IMR-90 (cell line): ENCODE measurements around the gene BMP10. TPM values are rescaled to one million over a fixed set of nuclear protein-coding genes. Genes with fewer than 3 reads are reported as not detected.
A peak's percentile ranks its signal among the peaks of the same experiment; 100 is the strongest.

Experiments used
- ATAC-seq: fragments of 200-7000 bp; cut with Tn5 transposase; 2 replicates; pipeline ENCODE4 v1.9.1; 2020; ENCODE audit warnings: low read depth, mild to moderate bottlenecking, moderate library complexity
- BruUV-seq: library from RNA; stranded (reverse); fragments of 400-500 nt; replicated peaks from 2 replicates; lab custom pipeline; 2021; lab: Mats Ljungman, UMichigan
- CTCF ChIA-PET: fragments of 300-600 bp; formaldehyde crosslinking; extraction: SDS; loops from one replicate; lab custom pipeline; 2021; ENCODE audit warnings: antibody characterized with exemption; lab: Yijun Ruan, JAX
- POLR2A ChIA-PET: fragments of 300-600 bp; sonication (Branson Sonifier 250); formaldehyde crosslinking; loops from one replicate; lab custom pipeline; 2022; ENCODE audit warnings: antibody characterized with exemption; ENCODE audit not compliant: unreplicated experiment; lab: Charles Lee
- DNase-seq: peaks from one replicate; pipeline ENCODE4 v3.0.0; 2013
- H2AFZ ChIP-seq: replicated peaks from 2 replicates; pipeline ENCODE3; 2013; ENCODE audit warnings: low read length, mild to moderate bottlenecking; ENCODE audit not compliant: poor library complexity
- H2AK5ac ChIP-seq: 2 replicates; pipeline ENCODE4 v1.6.1; 2013; ENCODE audit warnings: low read depth, low read length, inconsistent platforms
- H2AK9ac ChIP-seq: replicated peaks from 2 replicates; pipeline ENCODE3; 2013; ENCODE audit warnings: mild to moderate bottlenecking, low read depth, low read length, moderate library complexity; ENCODE audit not compliant: poor library complexity
- H2BK120ac ChIP-seq: 2 replicates; pipeline ENCODE4 v1.6.1; 2013; ENCODE audit warnings: low read depth, low read length, inconsistent platforms
- H2BK15ac ChIP-seq: 3 replicates; pipeline ENCODE4 v1.6.1; 2013; ENCODE audit warnings: low read depth, low read length, inconsistent platforms
- H2BK20ac ChIP-seq: 2 replicates; pipeline ENCODE4 v1.6.1; 2013; ENCODE audit warnings: low read depth, mild to moderate bottlenecking, inconsistent platforms, low read length, moderate library complexity
- H2BK5ac ChIP-seq: 2 replicates; pipeline ENCODE4 v1.6.1; 2013; ENCODE audit warnings: mild to moderate bottlenecking, low read depth, low read length, inconsistent platforms; ENCODE audit not compliant: poor library complexity, severe bottlenecking
- H3K14ac ChIP-seq: replicated peaks from 2 replicates; pipeline ENCODE4 v1.6.1; 2013; ENCODE audit warnings: low read depth, low read length, inconsistent platforms
- H3K18ac ChIP-seq: 2 replicates; pipeline ENCODE4 v1.6.1; 2013; ENCODE audit warnings: low read depth, low read length, control low read depth
- H3K23ac ChIP-seq: 2 replicates; pipeline ENCODE4 v1.6.1; 2013; ENCODE audit warnings: low read depth, low read length, inconsistent platforms
- H3K27ac ChIP-seq: 2 replicates; pipeline ENCODE4 v1.5.1; 2013; ENCODE audit warnings: mild to moderate bottlenecking, control low read depth, low read length; ENCODE audit not compliant: insufficient read depth
- H3K27me3 ChIP-seq: 2 replicates; pipeline ENCODE4 v1.6.1; 2013; ENCODE audit warnings: low read length; ENCODE audit not compliant: control insufficient read depth, insufficient read depth
- H3K36me3 ChIP-seq: 2 replicates; pipeline ENCODE4 v1.6.1; 2013; ENCODE audit warnings: low read length, mixed read lengths; ENCODE audit not compliant: control insufficient read depth, insufficient read depth
- H3K4ac ChIP-seq: 2 replicates; pipeline ENCODE4 v1.6.1; 2013; ENCODE audit warnings: low read depth, low read length, inconsistent platforms
- H3K4me1 ChIP-seq: 2 replicates; pipeline ENCODE4 v1.6.1; 2013; ENCODE audit warnings: low read length, mixed read lengths; ENCODE audit not compliant: control insufficient read depth, insufficient read depth
- H3K4me2 ChIP-seq: 2 replicates; pipeline ENCODE4 v1.6.1; 2013; ENCODE audit warnings: low read depth, mild to moderate bottlenecking, control low read depth, low read length, moderate library complexity
- H3K4me3 ChIP-seq: 2 replicates; pipeline ENCODE4 v1.5.1; 2013; ENCODE audit warnings: low read depth, mild to moderate bottlenecking, control low read depth, low read length, moderate library complexity; ENCODE audit not compliant: insufficient read depth
- H3K56ac ChIP-seq: 2 replicates; pipeline ENCODE4 v1.6.1; 2013; ENCODE audit warnings: low read length, inconsistent platforms; ENCODE audit not compliant: insufficient read depth; ENCODE audit errors: extremely low read depth
- H3K79me1 ChIP-seq, 2 experiments: 2 replicates each; pipeline ENCODE4 v1.6.1; 2013; ENCODE audit warnings: low read length in 2 of 2, inconsistent platforms in 1 of 2, low read depth in 1 of 2
- H3K9ac ChIP-seq: 2 replicates; pipeline ENCODE4 v1.6.1; 2013; ENCODE audit warnings: low read depth, low read length, control low read depth
- H3K9me1 ChIP-seq: 2 replicates; pipeline ENCODE4 v1.6.1; 2013; ENCODE audit warnings: low read length, inconsistent platforms; ENCODE audit not compliant: insufficient read depth
- H3K9me3 ChIP-seq: 2 replicates; pipeline ENCODE4 v1.6.1; 2013; ENCODE audit warnings: low read length; ENCODE audit not compliant: control insufficient read depth, insufficient read depth
- H4K20me1 ChIP-seq: 2 replicates; pipeline ENCODE4 v1.6.1; 2013; ENCODE audit warnings: low read length, inconsistent platforms; ENCODE audit not compliant: insufficient read depth
- H4K5ac ChIP-seq: 2 replicates; pipeline ENCODE4 v1.6.1; 2013; ENCODE audit warnings: mild to moderate bottlenecking, low read depth, low read length, control low read depth
- H4K8ac ChIP-seq, 2 experiments: 2 replicates each; pipeline ENCODE4 v1.6.1; 2013; ENCODE audit warnings: low read depth in 2 of 2, low read length in 2 of 2, control low read depth in 1 of 2, inconsistent platforms in 1 of 2
- H4K91ac ChIP-seq: 2 replicates; pipeline ENCODE4 v1.6.1; 2013; ENCODE audit warnings: low read depth, low read length, inconsistent platforms; ENCODE audit not compliant: insufficient read depth
- BHLHE40 ChIP-seq: fragments of 150-350 bp; IDR thresholded peaks from 2 replicates; pipeline ENCODE4 v1.6.1; 2016; ENCODE audit warnings: mild to moderate bottlenecking, low read depth, low read length
- CEBPB ChIP-seq: IDR thresholded peaks from 2 replicates; pipeline ENCODE4 v1.6.1; 2012; ENCODE audit warnings: low read depth, low read length, improper control_type of control experiment
- FOS ChIP-seq: fragments of 150-350 bp; IDR thresholded peaks from 2 replicates; pipeline ENCODE4 v1.6.1; 2016; ENCODE audit warnings: low read depth, low read length
- NFE2L2 ChIP-seq: fragments of 150-350 bp; IDR thresholded peaks from 2 replicates; pipeline ENCODE4 v1.6.1; 2016; ENCODE audit warnings: low read depth, mild to moderate bottlenecking, low read length
- RFX5 ChIP-seq: IDR thresholded peaks from 2 replicates; pipeline ENCODE4 v1.8.0; 2012; ENCODE audit warnings: low read depth, mild to moderate bottlenecking, low read length, moderate library complexity
- WGBS, 2 experiments: methylation state at CpG; one replicate each; pipeline versions ENCODE4 v1.1.5 to v1.1.7; 2013; ENCODE audit warnings: missing lambda C conversion rate in 2 of 2; ENCODE audit not compliant: insufficient read length in 1 of 2; ENCODE audit errors: extremely low coverage in 2 of 2; 5-methylcytosine and 5-hydroxymethylcytosine counted together
- dilution Hi-C: fragments of 300-500 bp; cut with HindIII; formaldehyde crosslinking; loops from one replicate; pipeline ENCODE4 v1.14.3; 2018; ENCODE audit warnings: low sequenced_read_pairs; ENCODE audit not compliant: unreplicated experiment
- in situ Hi-C: fragments of 300-500 bp; cut with MboI; formaldehyde crosslinking; loops from 3 replicates; pipeline ENCODE4 v1.14.3; 2019; ENCODE audit warnings: low sequenced_read_pairs, inconsistent platforms, mixed read lengths
- intact Hi-C: fragments of 100-400 bp; cut with micrococcal nuclease; formaldehyde crosslinking; loops from 2 replicates; pipeline ENCODE4 v1.10.0; 2022
- polyA plus RNA-seq, 3 experiments: library from polyadenylated mRNA; depleted of rRNA; stranded (reverse); fragments of >200 nt; gene quantifications; 2 replicates each; pipeline ENCODE4 v1.2.3, GENCODE V29; 2012; ENCODE audit warnings: low replicate concordance in 1 of 3
- total RNA-seq: library from RNA; depleted of rRNA; stranded (reverse); fragments of >200 nt; gene quantifications from 2 replicates; pipeline ENCODE4 v1.2.3, GENCODE V29; 2012
- TF ChIP-seq, protein P1 (sequence below): fragments of 150-350 bp; IDR thresholded peaks from 2 replicates; pipeline ENCODE4 v1.6.1; 2017; ENCODE audit warnings: mild to moderate bottlenecking, antibody characterized with exemption, low read length, low read depth
- TF ChIP-seq, protein P2 (sequence below): fragments of 150-350 bp; IDR thresholded peaks from 2 replicates; pipeline ENCODE4 v1.6.1; 2016; ENCODE audit warnings: low read depth, mild to moderate bottlenecking, low read length, moderate library complexity, borderline replicate concordance
- TF ChIP-seq, protein P3 (sequence below): conservative IDR thresholded peaks from 2 replicates; pipeline ENCODE4 v1.5.1; 2012; ENCODE audit warnings: mild to moderate bottlenecking, low read depth, low read length, improper control_type of control experiment

The BMP10 gene
- total and polyA plus RNA-seq, 2 of the 4 experiments (the other 2 are of a cell fraction) = not detected

DNA sequence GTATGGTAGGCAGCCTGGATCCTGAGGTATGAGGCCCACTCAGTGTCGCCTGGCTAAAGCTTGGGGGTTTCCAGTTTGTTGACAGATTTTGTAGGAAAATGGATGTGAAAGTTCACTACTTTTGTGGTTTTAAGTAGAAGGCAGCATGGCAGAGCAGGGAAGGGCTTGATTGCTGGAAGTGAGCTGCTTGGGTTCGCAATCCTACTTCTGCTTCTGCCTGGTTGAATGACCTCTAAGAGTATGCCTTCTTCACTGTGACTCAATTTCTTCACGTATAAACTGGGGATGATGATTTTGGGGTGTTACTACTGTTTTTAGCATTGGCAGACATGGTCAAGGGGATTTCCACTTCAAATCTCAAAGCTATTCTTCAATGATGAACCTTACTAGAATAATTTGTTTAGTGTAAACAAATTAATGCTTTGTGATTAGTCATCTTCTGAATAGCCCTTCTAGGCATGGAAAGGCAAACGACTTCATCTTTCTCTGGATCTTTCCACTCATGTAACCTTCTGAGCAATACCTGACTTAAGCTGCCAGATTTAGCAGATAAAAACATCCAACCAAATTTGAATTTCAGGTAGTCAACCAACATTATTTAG is 13.2 kb downstream of the BMP10 start:
- Histone ChIP-seq H4K8ac (peak overlapping the region; percentile 1 to 13; a peak in 1 of 4 replicates), H3K4me1 (peaks cover 10% of the 10 kb centered on the region; the same call in 1 of the 2 replicates), H3K4me2 (no peak overlapping the region; the same call in 1 of the 2 replicates), H3K9me3 (no peaks in the 10 kb centered on the region), H2BK5ac (peak overlapping the region; percentile 44), H3K4ac (peak overlapping the region; percentile 75), H3K4me3 (no peak overlapping the region), H2AK5ac (peak overlapping the region; percentile 73), H3K36me3 (no peaks in the 10 kb centered on the region), H3K56ac (no peak overlapping the region), H2AFZ (no peak overlapping the region), H3K27ac (no peak overlapping the region; the same call in 1 of the 2 replicates), H3K9me1 (peaks cover 10% of the 10 kb centered on the region; the same call in 1 of the 2 replicates), H3K9ac (no peak overlapping the region), H3K18ac (peak overlapping the region; percentile 14; the same call in 1 of the 2 replicates), H2BK15ac (peak overlapping the region; percentile 76), H3K27me3 (no peaks in the 10 kb centered on the region), H2BK20ac (peak overlapping the region; percentile 71; the same call in 1 of the 2 replicates), H3K79me1 (no peaks in the 10 kb centered on the region), H4K91ac (peak overlapping the region; percentile 59), H4K5ac (no peak overlapping the region), H4K20me1 (no peaks in the 10 kb centered on the region), H2AK9ac (no peak overlapping the region), H3K14ac (peak overlapping the region; percentile 73), H2BK120ac (peak overlapping the region; percentile 76), H3K23ac (peak overlapping the region; percentile 21; the same call in 1 of the 2 replicates)
- peak; percentile 82 for DNase-seq
- in situ Hi-C loops = no loop called here
- TF ChIP-seq, protein P1, sequence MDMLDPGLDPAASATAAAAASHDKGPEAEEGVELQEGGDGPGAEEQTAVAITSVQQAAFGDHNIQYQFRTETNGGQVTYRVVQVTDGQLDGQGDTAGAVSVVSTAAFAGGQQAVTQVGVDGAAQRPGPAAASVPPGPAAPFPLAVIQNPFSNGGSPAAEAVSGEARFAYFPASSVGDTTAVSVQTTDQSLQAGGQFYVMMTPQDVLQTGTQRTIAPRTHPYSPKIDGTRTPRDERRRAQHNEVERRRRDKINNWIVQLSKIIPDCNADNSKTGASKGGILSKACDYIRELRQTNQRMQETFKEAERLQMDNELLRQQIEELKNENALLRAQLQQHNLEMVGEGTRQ = no peak
- TF ChIP-seq, protein P2, sequence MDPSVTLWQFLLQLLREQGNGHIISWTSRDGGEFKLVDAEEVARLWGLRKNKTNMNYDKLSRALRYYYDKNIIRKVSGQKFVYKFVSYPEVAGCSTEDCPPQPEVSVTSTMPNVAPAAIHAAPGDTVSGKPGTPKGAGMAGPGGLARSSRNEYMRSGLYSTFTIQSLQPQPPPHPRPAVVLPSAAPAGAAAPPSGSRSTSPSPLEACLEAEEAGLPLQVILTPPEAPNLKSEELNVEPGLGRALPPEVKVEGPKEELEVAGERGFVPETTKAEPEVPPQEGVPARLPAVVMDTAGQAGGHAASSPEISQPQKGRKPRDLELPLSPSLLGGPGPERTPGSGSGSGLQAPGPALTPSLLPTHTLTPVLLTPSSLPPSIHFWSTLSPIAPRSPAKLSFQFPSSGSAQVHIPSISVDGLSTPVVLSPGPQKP = no peak
- TF ChIP-seq NFE2L2 = 0 out of 2 replicates have a peak, but pooled peaks have one; percentile 6
- peak; percentile 27; the same call in 1 of the 2 replicates for TF ChIP-seq FOS
- no peak for TF ChIP-seq BHLHE40
- TF ChIP-seq CEBPB = 0 out of 2 replicates have a peak, but pooled peaks have one; percentile 0
- TF ChIP-seq RFX5 = no peak
- TF ChIP-seq, protein P3, sequence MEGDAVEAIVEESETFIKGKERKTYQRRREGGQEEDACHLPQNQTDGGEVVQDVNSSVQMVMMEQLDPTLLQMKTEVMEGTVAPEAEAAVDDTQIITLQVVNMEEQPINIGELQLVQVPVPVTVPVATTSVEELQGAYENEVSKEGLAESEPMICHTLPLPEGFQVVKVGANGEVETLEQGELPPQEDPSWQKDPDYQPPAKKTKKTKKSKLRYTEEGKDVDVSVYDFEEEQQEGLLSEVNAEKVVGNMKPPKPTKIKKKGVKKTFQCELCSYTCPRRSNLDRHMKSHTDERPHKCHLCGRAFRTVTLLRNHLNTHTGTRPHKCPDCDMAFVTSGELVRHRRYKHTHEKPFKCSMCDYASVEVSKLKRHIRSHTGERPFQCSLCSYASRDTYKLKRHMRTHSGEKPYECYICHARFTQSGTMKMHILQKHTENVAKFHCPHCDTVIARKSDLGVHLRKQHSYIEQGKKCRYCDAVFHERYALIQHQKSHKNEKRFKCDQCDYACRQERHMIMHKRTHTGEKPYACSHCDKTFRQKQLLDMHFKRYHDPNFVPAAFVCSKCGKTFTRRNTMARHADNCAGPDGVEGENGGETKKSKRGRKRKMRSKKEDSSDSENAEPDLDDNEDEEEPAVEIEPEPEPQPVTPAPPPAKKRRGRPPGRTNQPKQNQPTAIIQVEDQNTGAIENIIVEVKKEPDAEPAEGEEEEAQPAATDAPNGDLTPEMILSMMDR = no peak
- dilution Hi-C loops = no loop called here
- peak; percentile 60 for ATAC-seq
- POLR2A ChIA-PET = no interaction called here
- CTCF ChIA-PET = no interaction called here
- BruUV-seq = no TSS peak
- WGBS, 2 experiments = no CpG with 5 or more reads among the region's 4 CpGs
- intact Hi-C loops = loop anchor here (5.0 kb wide), 1 partner anchor 49 kb away; no protein-coding TSS in a partner anchor
